Karpas-422 (cell line): ENCODE data around the gene KSR1. TPM values are rescaled to one million over a fixed set of nuclear protein-coding genes. Genes with fewer than 3 reads are reported as not detected.
"Not testable (repeated sequence)": the region's sequence is repeated elsewhere in the genome, so short reads cannot be mapped to it uniquely, and the experiment has no call there.

Experiments used
- DNase-seq: peaks from one replicate; pipeline ENCODE4 v3.0.0-alpha.2; 2015
- H2AFZ ChIP-seq: fragments of 200-600 bp; sonication (generic); 2 replicates; pipeline ENCODE4 v1.6.1; 2014; ENCODE audit warnings: antibody characterized with exemption, low read length, mixed read lengths
- H3K27ac ChIP-seq: fragments of 200-600 bp; sonication (generic); 2 replicates; pipeline ENCODE4 v1.5.1; 2014; ENCODE audit warnings: mild to moderate bottlenecking, low read length, moderate library complexity
- H3K27me3 ChIP-seq: fragments of 200-600 bp; sonication (generic); 2 replicates; pipeline ENCODE4 v1.6.1; 2014; ENCODE audit warnings: low read length, mixed read lengths
- H3K36me3 ChIP-seq: fragments of 200-600 bp; sonication (generic); 2 replicates; pipeline ENCODE4 v1.6.1; 2014; ENCODE audit warnings: low read length, mixed read lengths; ENCODE audit not compliant: insufficient read depth
- H3K4me1 ChIP-seq: fragments of 200-600 bp; sonication (generic); 2 replicates; pipeline ENCODE4 v1.6.1; 2014; ENCODE audit warnings: mild to moderate bottlenecking, low read length, mixed read lengths
- H3K4me2 ChIP-seq: fragments of 200-600 bp; sonication (generic); 2 replicates; pipeline ENCODE4 v1.6.1; 2014; ENCODE audit warnings: low read length, low read depth, mild to moderate bottlenecking; ENCODE audit not compliant: poor library complexity, severe bottlenecking
- H3K4me3 ChIP-seq: fragments of 200-600 bp; sonication (generic); 2 replicates; pipeline ENCODE4 v1.5.1; 2014; ENCODE audit warnings: mild to moderate bottlenecking, antibody characterized with exemption, low read length, mixed read lengths
- H3K79me2 ChIP-seq: fragments of 200-600 bp; sonication (generic); 2 replicates; pipeline ENCODE4 v1.6.1; 2014; ENCODE audit warnings: mild to moderate bottlenecking, low read length, mixed read lengths
- H3K9ac ChIP-seq: fragments of 200-600 bp; sonication (generic); 2 replicates; pipeline ENCODE4 v1.6.0; 2014; ENCODE audit warnings: low read length
- H3K9me2 ChIP-seq: fragments of 200-600 bp; sonication (generic), shearing (Covaris generic); replicated peaks from 2 replicates; pipeline ENCODE4 v1.6.0; 2014; ENCODE audit warnings: mild to moderate bottlenecking, low read length, moderate library complexity; ENCODE audit not compliant: insufficient read depth
- H3K9me3 ChIP-seq: fragments of 300-700, 200-600 bp; sonication (generic); 2 replicates; pipeline ENCODE4 v1.6.1; 2014; ENCODE audit warnings: low read length, mixed read lengths
- H4K20me1 ChIP-seq: fragments of 200-600 bp; sonication (generic); 2 replicates; pipeline ENCODE4 v1.6.1; 2014; ENCODE audit warnings: mild to moderate bottlenecking, antibody characterized with exemption, low read length, low read depth; ENCODE audit not compliant: insufficient read depth
- total RNA-seq: library from RNA; depleted of rRNA; stranded (reverse); fragments of >200 nt; shearing (Covaris generic); gene quantifications from 2 replicates; pipeline ENCODE4 v1.2.3, GENCODE V29; 2014; ENCODE audit warnings: low replicate concordance

KSR1 gene
- total RNA-seq, 1 experiment from 2014 or later, result 0.52 TPM

DNA sequence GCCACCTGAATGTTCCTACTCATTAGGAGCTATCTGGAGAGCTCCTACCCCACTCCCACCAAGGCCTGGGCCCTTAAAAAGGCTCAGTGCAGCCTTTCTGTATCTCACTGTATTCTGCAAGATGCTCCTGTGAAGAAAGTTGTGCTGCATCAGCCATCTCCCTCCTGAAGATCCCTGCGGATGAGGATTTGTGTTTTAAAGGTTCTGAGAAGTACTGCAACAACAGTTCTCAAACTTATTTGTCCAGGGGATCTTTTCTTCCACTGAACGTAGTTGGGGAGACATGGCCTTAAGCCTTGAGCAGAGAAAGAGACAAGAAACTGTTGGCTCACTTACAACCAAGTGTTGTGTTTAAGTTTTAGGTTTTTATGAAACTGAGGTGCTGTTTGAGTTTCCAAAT, 9.6 kb downstream of the KSR1 start:
- H3K79me2 ChIP-seq, H3K9me3 ChIP-seq, H3K27me3 ChIP-seq, H4K20me1 ChIP-seq, H3K4me2 ChIP-seq, H3K36me3 ChIP-seq, DNase-seq, H2AFZ ChIP-seq, H3K27ac ChIP-seq, H3K9ac ChIP-seq, H3K9me2 ChIP-seq, H3K4me1 ChIP-seq, H3K4me3 ChIP-seq: not testable (repeated sequence)

DNA sequence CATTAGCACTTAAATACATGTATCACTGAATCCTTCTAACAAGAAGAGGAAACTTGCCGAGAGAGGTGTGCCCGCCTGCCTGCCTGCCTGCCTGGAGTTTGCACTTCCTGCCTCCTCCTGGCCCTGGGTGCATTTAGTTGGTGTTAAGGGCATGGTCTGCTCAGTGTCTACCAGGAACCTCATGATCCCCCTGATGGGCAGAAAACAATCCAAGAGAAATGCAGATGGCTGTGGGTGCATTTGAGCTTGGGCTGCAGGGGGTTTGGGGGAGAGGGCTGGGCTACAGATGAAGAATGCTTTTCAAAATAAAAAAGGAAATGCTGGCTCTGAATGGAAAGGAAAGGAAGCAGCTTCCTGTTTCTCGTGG, 10.1 kb downstream of the KSR1 start:
- Histone ChIP-seq H4K20me1 (no peaks in the 10 kb centered on the region), H3K79me2 (no peaks in the 10 kb centered on the region), H3K4me1 (no peaks in the 10 kb centered on the region), H3K27ac (no peak overlapping the region), H3K36me3 (no peaks in the 10 kb centered on the region), H3K27me3 (no peaks in the 10 kb centered on the region), H3K9me2 (no peaks in the 10 kb centered on the region), H3K9ac (no peak overlapping the region), H3K4me3 (no peak overlapping the region), H2AFZ (no peak overlapping the region), H3K9me3 (no peaks in the 10 kb centered on the region), H3K4me2 (no peak overlapping the region)
- no peak for DNase-seq

DNA sequence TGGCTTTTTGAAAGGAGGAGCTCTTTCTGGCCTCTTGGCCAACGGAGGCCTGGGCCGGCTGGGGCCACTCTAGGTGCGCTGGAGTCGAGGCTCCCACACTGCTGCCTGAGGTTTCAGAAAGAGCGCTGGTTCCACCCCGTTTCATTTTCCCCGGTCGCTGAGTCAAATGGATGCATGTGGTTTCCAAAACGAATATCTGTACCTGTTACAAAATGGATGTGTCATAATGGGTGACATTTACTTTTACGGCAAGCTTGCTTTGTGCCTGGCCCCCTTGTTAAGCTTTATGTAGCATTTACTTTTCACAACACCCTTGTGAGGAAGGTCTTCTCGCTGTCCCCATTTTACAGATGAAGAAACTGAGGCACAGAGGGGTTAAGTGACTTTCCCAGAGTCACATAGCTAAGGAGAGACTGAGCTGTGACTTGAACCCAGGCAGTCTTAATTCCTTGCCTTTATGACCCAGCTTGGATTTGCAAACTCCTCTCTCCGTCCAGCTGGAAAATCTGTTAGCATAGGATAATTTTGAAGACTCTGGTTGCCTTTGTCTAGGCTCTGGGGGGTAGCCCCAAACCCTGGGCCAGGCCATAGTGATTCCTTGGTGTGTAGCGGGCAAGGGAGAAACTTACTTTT, 10.6 kb downstream of the KSR1 start:
- no peak for DNase-seq
- Histone ChIP-seq H3K36me3 (no peaks in the 10 kb centered on the region), H3K9me2 (no peaks in the 10 kb centered on the region), H3K4me2 (no peak overlapping the region), H3K27ac (no peak overlapping the region), H3K27me3 (no peaks in the 10 kb centered on the region), H3K9ac (no peak overlapping the region), H4K20me1 (no peaks in the 10 kb centered on the region), H3K9me3 (no peaks in the 10 kb centered on the region), H3K79me2 (no peaks in the 10 kb centered on the region), H2AFZ (no peak overlapping the region), H3K4me1 (no peaks in the 10 kb centered on the region), H3K4me3 (no peak overlapping the region)

DNA sequence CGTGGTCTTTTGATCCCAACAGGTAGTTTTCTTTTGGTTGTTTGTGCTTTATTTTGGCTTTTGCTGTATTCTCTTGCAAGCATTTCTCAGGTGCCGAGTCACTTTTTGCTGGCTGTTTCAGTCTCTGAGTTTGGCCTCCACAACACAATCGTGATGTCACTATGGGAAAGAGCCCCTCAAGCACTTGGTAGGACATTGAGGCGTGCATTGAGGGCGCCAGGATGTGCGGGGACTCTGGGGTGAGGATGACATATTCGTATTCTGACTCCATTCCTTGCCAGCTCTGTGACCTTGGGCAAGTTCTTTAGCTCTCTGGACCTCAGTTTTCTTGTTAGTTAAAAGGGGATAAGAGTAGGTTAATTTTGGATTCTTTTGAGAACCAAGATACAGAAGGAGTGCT, 13.0 kb downstream of the KSR1 start:
- no peak overlapping the region for H3K4me3 ChIP-seq
- H3K27ac ChIP-seq, result no peak overlapping the region
- no peak for DNase-seq
- H3K4me2 ChIP-seq, result no peak overlapping the region
- no peaks in the 10 kb centered on the region for H3K79me2 ChIP-seq
- no peaks in the 10 kb centered on the region for H4K20me1 ChIP-seq
- H3K4me1 ChIP-seq, result peaks cover 7% of the 10 kb centered on the region; the same call in 1 of the 2 replicates
- H3K27me3 ChIP-seq, result no peaks in the 10 kb centered on the region
- H2AFZ ChIP-seq, result no peak overlapping the region
- H3K9ac ChIP-seq, result no peak overlapping the region
- no peaks in the 10 kb centered on the region for H3K9me2 ChIP-seq
- H3K36me3 ChIP-seq, result no peaks in the 10 kb centered on the region
- no peaks in the 10 kb centered on the region for H3K9me3 ChIP-seq

DNA sequence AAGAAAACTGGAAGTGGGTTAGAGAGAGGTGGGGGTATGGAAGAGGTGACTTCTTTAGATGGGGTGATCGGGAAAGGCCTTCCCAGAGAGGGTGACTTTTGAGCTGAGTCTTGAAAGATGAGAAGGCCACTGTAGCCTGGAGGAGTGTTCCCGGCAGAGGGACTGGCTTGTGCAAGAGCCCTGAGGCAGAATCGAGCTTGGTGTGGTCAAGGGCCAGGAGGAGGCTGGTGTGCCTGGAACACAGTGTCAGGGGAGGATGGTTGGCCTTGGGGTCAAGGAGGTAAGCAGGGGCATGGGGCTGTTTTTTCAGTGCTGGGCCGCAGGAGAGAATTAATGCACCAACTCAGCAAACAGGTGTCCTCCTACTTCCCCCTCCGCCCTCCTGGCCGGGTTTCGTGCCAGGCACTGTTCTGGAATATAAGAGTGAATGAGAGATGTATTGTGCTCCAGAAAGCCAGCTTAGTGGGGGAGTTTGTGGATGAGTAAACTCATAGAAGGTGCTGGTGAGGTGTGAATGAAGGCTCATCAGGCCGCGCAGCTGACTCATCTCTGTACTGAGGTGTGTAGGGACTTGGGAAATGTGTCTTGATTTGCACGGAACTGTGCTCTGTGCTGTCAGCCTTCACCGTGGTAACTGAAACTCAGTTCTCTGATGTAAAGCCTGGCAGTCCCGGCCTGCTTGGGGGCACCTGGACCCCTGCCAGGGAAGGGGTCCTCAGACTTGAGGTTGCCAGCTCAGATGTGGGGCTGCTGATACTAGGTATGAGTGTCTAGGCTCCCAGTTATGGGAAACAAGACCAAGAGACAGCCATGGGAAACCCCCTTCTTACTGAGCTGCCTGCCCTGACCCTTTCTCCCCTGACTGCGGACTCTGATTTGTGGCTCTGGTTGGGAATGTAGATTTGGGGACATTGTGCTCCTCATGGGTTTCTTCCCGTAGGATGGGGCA, 15.3 kb downstream of the KSR1 start:
- no peaks in the 10 kb centered on the region for H4K20me1 ChIP-seq
- no peak overlapping the region for H3K27ac ChIP-seq
- no peak overlapping the region for H2AFZ ChIP-seq
- H3K4me1 ChIP-seq, result peaks cover 7% of the 10 kb centered on the region; the same call in 1 of the 2 replicates
- H3K4me2 ChIP-seq, result no peak overlapping the region
- H3K9me3 ChIP-seq, result no peaks in the 10 kb centered on the region
- H3K27me3 ChIP-seq, result no peaks in the 10 kb centered on the region
- no peak for DNase-seq
- H3K36me3 ChIP-seq, result no peaks in the 10 kb centered on the region
- H3K79me2 ChIP-seq, result no peaks in the 10 kb centered on the region
- no peaks in the 10 kb centered on the region for H3K9me2 ChIP-seq
- H3K9ac ChIP-seq, result no peak overlapping the region
- H3K4me3 ChIP-seq, result no peak overlapping the region

DNA sequence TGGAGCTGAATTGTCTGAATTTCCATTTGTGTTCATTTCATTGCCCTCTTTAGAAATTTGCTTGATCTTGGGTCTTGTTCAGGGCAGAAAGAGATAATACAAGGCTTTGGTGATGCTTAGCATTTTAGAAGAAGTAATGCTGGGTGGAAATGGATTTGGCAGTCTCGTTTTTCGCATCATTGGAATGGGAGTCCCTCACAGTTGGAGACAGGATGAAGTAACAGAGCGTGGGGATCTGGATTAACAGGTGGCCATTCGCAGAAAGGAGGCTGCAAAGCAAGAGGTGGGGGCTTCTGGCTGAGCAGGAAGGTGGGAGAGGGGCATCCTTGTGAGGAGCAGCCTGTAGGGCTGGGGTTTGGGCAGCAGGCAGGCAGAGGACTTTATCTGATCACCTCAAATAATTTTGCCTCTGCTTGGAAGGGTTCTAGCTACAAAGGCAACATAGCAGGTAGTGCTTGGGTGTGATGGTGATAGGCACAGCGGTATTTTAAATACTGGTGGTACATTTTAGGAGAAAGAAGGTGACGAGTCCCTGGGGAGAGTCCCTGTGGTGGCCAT, 17.0 kb downstream of the KSR1 start:
- Histone ChIP-seq H3K9me3 (no peaks in the 10 kb centered on the region), H2AFZ (no peak overlapping the region), H3K9me2 (no peaks in the 10 kb centered on the region), H3K4me2 (no peak overlapping the region), H3K36me3 (no peaks in the 10 kb centered on the region), H3K9ac (no peak overlapping the region), H3K4me3 (no peak overlapping the region), H3K79me2 (no peaks in the 10 kb centered on the region), H4K20me1 (no peaks in the 10 kb centered on the region), H3K27me3 (no peaks in the 10 kb centered on the region), H3K27ac (no peak overlapping the region), H3K4me1 (peaks cover 7% of the 10 kb centered on the region; the same call in 1 of the 2 replicates)
- peak; percentile 46 for DNase-seq

DNA sequence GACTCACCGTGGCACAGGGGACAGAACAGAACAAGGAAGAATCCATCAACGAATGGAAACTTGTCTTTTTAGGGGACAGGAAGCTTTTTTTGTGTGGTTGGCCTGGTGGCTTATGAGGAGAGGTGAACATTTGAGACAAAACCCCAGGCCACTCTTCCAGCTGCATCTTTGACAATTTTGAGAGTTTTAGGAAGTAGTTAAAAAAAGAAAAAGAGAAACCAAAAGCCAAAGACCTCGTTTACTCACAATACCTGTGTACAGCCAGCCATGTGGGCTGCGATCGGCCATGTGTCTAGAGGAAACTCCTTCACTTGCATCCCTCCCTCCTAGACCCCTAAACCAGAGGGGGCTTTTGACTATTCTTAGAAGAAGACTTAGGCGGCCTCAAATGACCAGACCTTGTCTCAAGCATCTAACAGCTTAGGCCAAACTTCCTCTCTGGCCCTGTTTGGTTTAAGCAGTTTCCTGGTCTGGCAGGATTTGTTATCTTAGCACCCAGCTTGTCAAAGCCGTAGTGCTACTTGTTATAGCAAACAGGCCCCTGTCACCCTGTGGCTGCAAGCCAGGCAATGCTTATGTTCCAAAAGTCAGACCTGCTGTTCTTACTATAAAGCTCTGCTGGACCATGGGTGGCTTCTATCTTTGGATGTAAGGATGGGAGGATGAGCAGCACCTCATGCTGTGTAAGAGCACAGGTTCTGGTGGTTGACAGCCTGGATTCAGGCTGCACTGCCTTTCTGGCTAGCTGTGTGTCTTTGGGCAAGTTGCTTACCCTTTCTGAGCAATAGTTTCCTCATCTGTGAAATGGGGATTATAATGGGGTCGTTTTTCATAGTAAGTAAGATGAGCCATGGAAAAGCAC, 17.7 kb downstream of the KSR1 start:
- Histone ChIP-seq H3K9me2 (no peaks in the 10 kb centered on the region), H3K4me1 (peaks cover 7% of the 10 kb centered on the region; the same call in 1 of the 2 replicates), H3K4me3 (no peak overlapping the region), H2AFZ (no peak overlapping the region; the same call in 1 of the 2 replicates), H3K27ac (no peak overlapping the region), H3K4me2 (no peak overlapping the region), H3K27me3 (no peaks in the 10 kb centered on the region), H3K9ac (no peak overlapping the region), H3K79me2 (no peaks in the 10 kb centered on the region), H3K36me3 (no peaks in the 10 kb centered on the region), H4K20me1 (no peaks in the 10 kb centered on the region), H3K9me3 (no peaks in the 10 kb centered on the region)
- DNase-seq, result no peak
